GM19372 (cell line): Measurements from ENCODE around the gene TSN.
"Not testable (repeated sequence)": the region's sequence is repeated elsewhere in the genome, so short reads cannot be mapped to it uniquely, and the experiment has no call there.

ENCODE experiments used
- ATAC-seq: cut with Tn5 transposase; IDR thresholded peaks from one replicate; pipeline ENCODE4 v1.9.1; 2021; ENCODE audit warnings: mild to moderate bottlenecking, low read depth, moderate library complexity; ENCODE audit not compliant: unreplicated experiment

The TSN gene

GRCh38 chr2:121755237-121756111 is at the start of gene TSN:
TSN (plus strand) TSS chr2:121755651; CDS start chr2:121755780, 129 bp downstream.
- peak; percentile 99 for ATAC-seq

DNA sequence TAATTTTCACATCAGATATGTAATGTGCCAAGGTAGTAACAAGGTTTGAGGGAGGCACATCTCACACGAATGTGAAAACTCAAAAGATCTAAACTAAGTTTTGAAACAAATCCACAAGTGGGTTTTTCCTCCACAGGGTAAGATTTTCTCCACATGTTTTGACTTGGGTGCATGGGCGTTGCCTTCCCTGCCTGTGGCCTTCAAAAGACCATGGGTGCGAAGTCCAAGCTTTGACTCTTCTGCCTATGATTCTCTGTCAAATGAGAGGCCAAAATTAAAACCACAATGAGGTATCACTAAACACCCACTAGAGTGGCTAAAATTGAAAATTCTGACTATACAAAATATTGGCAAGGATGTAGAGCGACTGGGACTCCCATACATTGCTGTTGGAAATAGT is 49.5 kb upstream of the TSN start:
- no peak for ATAC-seq

DNA sequence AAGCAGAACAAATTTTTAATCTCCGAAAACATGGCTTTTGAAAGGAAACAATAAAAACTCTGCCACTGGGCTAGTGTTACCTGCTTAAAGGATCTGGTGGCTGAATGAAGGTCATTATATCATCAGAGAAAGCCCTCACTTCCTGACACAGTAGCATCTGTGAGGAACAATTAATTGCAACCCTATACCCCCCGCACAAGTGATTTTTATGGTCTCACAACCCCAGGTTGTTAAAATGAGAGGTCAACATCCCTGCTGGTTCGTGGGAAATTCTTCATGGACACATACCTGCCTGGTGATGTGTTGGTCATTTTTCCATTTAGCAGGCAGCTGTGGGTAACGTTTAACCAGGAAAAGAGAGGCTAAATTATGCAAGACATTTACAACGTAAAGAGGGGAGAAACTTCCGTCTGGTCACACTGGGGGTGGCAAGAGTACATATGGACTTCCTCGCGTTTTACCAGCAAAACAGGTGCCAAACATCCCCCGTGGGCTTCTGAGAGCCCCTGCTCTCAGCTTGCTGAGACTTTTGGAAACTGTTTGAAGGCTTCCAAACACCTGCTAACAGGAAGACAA is 48.0 kb upstream of the TSN start:
- ATAC-seq: no peak

GRCh38 chr2:121707920-121708361 is 47.5 kb upstream of the TSN start:
- ATAC-seq: no peak

- ATAC-seq: no peak
These were observed 45.5 kb upstream of the TSN start for GRCh38 chr2:121709776-121710469.

GRCh38 chr2:121710470-121711170 is 44.8 kb upstream of the TSN start:
- no peak for ATAC-seq

- ATAC-seq: not testable (repeated sequence)
These were observed 44.0 kb upstream of the TSN start for GRCh38 chr2:121711481-121711880.

GRCh38 chr2:121716126-121716525 is 39.3 kb upstream of the TSN start:
- ATAC-seq: no peak

GRCh38 chr2:121717529-121717928 is 37.9 kb upstream of the TSN start:
- ATAC-seq: no peak

- no peak for ATAC-seq
These were observed 33.5 kb upstream of the TSN start for GRCh38 chr2:121721926-121722325.

DNA sequence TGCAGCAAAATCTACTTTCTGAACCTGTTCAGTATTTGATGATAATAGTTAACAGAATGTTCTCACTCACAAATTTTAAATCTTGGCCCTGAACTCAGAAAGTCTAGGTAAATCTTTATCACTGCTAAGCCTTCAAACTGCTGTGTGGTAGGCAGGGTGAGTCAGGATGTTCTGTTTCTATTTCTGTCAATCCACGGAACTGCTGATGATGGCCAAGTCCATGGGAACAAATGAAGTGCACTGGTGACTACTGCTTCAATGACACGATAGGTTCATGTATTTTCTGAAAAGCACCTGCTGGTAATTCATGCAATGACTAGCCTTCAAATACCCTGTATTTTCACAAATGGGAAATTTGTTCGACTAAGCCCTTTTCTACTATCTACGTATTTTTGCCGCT is 33.0 kb upstream of the TSN start:
- ATAC-seq: no peak

DNA sequence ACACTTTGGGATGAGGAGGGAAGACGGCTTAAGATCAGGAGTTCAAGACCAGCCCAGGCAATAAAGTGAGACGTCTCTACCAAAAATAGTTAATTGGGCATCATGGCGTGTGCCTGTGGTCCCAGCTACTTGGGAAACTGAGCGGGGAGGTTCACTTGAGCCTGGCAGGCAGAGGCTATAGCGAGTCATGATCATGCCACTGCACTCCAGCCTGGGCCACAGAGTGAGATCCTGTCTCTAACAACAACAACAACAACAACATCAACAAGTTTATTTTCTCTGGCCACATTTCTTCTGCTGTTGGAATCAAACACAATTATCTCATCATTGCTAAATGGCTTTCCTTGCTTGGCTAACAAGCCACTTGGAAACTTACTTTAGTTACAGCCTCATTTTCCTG is 32.1 kb upstream of the TSN start:
- ATAC-seq: no peak

DNA sequence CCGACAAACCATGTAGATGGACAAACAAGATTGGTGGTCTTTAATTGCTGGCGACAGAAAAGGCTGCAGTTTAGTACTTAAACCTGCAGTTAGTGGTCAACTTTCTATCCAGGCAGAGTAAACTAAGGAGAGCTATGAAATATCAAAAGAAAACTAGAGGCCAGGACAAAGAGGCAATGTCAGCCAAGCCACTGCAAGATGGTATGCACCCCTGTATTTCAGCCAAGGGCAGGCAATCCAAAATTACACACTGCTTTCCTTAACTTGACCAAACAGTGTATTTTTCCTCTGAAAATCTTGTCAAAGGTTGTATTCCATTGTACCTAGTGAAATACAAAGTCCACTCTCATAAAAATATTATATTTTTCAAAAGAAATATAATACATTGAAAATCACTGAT is 28.1 kb upstream of the TSN start:
- ATAC-seq: no peak

DNA sequence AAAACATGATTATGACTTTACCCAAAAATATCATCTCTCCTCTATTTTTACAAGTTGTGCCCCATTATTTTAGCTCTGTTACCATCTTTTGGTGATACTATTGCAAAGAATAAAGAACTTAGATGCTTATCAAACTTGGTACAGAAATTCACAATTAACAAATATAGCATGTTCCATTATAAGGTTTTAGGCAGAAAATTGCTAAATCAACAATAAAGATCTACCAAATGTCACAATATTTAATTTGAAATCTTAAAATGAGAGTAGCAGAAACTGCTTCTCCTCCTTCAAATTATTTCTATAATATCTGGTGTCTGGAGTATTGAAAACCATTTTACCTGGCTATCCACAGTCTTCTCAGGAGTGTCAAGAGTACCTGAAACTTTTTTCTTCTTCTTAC is 27.5 kb upstream of the TSN start:
- ATAC-seq: no peak

GRCh38 chr2:121731366-121731765 is 24.1 kb upstream of the TSN start:
- ATAC-seq: no peak

DNA sequence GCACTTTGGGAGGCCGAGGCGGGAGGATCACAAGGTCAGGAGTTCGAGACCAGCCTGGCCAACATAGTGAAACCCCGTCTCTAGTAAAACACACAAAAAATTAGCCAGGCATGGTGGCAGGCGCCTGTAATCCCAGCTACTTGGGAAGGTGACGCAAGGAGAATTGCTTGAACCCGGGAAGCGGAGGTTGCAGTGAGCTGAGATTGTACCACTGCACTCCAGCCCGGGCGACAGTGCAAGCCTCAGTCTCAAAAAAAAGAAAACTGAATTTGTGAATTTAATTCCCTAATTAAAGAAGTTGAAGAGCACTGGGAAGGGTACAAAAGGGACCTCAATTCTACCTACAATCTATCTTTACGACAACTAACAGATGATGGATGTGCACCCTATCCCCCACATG is 20.9 kb upstream of the TSN start:
- not testable (repeated sequence) for ATAC-seq

DNA sequence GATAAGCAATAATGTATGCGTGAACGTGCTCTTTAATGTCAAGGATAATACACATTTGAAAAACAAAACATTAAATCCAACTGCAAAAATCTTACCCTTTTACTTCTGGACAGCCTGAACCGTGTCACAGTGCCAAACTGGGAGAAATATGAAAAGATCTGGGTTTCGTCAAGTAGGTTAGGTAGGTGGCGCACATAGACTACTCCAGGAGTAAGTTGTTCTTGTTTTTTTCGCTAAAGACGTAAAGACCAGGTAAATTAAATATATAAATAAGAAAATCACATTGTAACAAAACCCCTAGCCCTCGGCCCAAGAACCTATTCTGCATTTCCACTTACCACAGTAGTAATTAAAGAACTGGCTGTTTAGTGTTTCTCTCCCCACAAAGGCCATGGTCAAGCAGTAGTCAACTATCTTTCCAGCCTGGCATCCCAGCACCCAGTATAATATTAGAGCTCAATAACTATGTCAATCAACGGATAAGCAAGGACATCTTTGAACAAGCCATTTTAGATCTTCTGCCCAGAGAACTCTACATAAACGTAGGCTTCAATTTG is 19.9 kb upstream of the TSN start:
- no peak for ATAC-seq

DNA sequence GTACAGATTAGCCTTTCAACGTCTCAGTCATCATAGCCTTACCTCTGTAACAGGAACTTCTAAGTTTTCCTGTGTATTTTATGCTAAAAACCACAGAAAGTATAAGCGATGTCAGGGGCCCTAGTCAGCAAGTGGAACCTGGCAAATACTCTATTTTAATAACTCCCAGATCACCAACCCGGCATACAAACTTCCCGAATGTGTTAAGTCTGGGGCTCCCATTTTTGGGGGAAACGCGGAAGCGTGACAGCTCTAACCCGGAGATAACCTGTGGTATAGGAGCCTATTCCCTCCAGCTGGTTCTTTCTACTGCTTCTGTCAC is 19.4 kb upstream of the TSN start:
- no peak for ATAC-seq

GRCh38 chr2:121736462-121737336 is 18.8 kb upstream of the TSN start, which contains the start of gene NIFK:
NIFK (minus strand) TSS chr2:121736875; CDS start chr2:121736850, 25 bp downstream.
- peak; percentile 92 for ATAC-seq

GRCh38 chr2:121740973-121741372 is 14.5 kb upstream of the TSN start:
- ATAC-seq: no peak
